ENCODE measurements around the gene ARHGAP10.

The ARHGAP10 gene

DNA sequence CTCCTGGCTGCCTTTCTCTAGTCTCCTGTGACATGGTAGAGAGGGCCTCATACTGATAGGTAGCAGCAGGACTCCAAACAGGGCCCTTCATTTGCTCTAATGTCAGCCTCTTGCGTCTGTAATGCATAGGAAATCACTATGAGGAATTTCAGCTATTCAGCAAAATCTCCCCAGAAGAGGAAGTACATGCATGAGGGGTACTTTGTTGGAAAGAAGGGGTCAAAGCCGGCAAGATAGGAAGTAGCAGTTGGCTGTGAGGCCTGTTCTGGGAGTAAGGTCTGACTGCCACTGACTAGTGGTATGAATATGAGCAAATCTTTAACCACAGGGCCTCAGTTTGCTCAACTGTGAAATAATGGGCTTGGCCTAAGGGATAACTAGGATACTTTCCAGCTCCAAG, 283.2 kb downstream of the ARHGAP10 start:
- no peaks in the 10 kb centered on the region for H3K36me3 ChIP-seq (ENCODE audit: control insufficient read depth in 1 of 2, insufficient read depth in 2 of 2, low read length in 2 of 2)
- H3K9ac ChIP-seq (ENCODE audit: low read depth in 1 of 2, low read length in 2 of 2) = no peak overlapping the region
- no peak overlapping the region for H3K4me3 ChIP-seq (ENCODE audit: low read depth in 1 of 2, low read length in 2 of 2)
- H3K4me1 ChIP-seq (ENCODE audit: control insufficient read depth in 1 of 2, insufficient read depth in 2 of 2, low read length in 2 of 2) = no peaks in the 10 kb centered on the region
- no peaks in the 10 kb centered on the region for H3K9me3 ChIP-seq (ENCODE audit: control insufficient read depth in 1 of 2, low read length in 2 of 2)
- H3K27me3 ChIP-seq (ENCODE audit: control insufficient read depth in 1 of 2, insufficient read depth in 2 of 2, low read length in 2 of 2) = no peaks in the 10 kb centered on the region
- H3K27ac ChIP-seq (ENCODE audit: low read depth, low read length) = no peak overlapping the region

DNA sequence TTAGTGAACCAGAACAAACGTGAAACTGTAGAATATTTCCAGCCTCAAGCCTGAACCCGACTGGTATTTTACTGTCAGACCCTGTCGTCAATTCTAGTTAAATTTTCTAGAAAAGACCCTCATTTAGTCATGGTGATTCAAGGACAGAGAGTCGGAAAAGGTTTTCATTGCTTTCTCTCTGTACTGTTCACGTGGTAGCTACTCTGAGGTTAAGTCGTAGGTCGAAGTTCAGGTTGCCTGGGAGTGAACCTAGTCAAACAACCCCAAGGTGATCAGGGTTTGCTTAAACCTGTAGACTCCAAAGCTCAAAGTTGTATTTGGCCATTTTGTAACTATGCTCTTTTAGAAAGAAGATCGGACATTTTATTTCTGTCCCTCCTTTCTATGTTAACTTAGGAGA, 283.6 kb downstream of the ARHGAP10 start:
- Histone ChIP-seq H3K36me3 (ENCODE audit: control insufficient read depth in 1 of 2, insufficient read depth in 2 of 2, low read length in 2 of 2) (no peaks in the 10 kb centered on the region), H3K4me1 (ENCODE audit: control insufficient read depth in 1 of 2, insufficient read depth in 2 of 2, low read length in 2 of 2) (no peaks in the 10 kb centered on the region), H3K27ac (ENCODE audit: low read depth, low read length) (no peak overlapping the region), H3K27me3 (ENCODE audit: control insufficient read depth in 1 of 2, insufficient read depth in 2 of 2, low read length in 2 of 2) (no peaks in the 10 kb centered on the region), H3K9ac (ENCODE audit: low read depth in 1 of 2, low read length in 2 of 2) (no peak overlapping the region), H3K9me3 (ENCODE audit: control insufficient read depth in 1 of 2, low read length in 2 of 2) (no peaks in the 10 kb centered on the region), H3K4me3 (ENCODE audit: low read depth in 1 of 2, low read length in 2 of 2) (no peak overlapping the region)

DNA sequence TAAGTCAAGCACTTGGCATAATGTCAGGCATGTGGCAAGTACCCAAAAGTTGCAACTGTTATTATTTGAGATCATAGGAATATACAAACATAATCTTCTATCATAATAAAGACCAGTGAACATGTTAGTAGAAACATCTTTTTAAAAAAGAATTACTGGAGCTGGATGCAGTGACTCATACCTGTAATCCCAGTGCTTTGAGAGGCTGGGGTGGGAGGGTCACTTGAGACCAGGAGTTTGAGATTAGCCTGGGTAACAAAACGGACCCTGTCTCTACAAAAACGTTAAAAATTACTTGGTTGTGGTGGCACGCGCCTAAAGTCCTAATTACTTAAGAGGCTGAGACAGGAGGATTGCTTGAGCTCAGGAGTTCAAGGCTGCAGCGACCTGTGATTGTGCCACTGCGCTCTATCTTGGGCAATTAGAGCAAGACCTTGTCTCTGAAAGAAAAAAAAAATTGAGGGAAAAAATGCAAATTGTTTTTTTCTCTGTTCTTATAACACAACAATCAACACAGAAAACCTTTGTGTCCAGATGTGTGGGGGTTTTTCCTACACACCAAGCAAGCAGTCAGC, 284.3 kb downstream of the ARHGAP10 start:
- Histone ChIP-seq H3K9me3 (ENCODE audit: control insufficient read depth in 1 of 2, low read length in 2 of 2) (no peaks in the 10 kb centered on the region), H3K4me1 (ENCODE audit: control insufficient read depth in 1 of 2, insufficient read depth in 2 of 2, low read length in 2 of 2) (no peaks in the 10 kb centered on the region), H3K36me3 (ENCODE audit: control insufficient read depth in 1 of 2, insufficient read depth in 2 of 2, low read length in 2 of 2) (no peaks in the 10 kb centered on the region), H3K27ac (ENCODE audit: low read depth, low read length) (no peak overlapping the region), H3K27me3 (ENCODE audit: control insufficient read depth in 1 of 2, insufficient read depth in 2 of 2, low read length in 2 of 2) (no peaks in the 10 kb centered on the region), H3K4me3 (ENCODE audit: low read depth in 1 of 2, low read length in 2 of 2) (no peak overlapping the region), H3K9ac (ENCODE audit: low read depth in 1 of 2, low read length in 2 of 2) (no peak overlapping the region)

DNA sequence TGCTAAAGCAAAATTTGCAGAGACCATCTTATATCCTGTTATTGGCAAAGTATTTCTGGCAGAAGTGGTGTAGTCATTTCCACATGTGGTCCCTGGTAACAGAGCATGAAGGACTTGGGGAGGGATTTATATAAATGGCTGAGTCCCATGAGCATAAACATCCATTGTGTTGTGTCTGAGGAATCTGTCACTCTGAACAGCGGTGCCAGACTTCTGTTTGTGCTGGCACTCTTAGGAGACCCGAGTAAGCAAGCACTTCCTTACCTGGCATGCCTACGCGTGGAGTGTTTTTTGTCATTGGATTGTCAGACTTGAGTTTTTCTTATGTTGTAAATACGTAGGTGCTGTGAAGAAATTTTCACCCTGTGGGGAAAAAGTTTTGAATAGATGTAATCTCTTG, 285.9 kb downstream of the ARHGAP10 start:
- Histone ChIP-seq H3K4me1 (ENCODE audit: control insufficient read depth in 1 of 2, insufficient read depth in 2 of 2, low read length in 2 of 2) (no peaks in the 10 kb centered on the region), H3K4me3 (ENCODE audit: low read depth in 1 of 2, low read length in 2 of 2) (no peak overlapping the region), H3K9me3 (ENCODE audit: control insufficient read depth in 1 of 2, low read length in 2 of 2) (no peaks in the 10 kb centered on the region), H3K27me3 (ENCODE audit: control insufficient read depth in 1 of 2, insufficient read depth in 2 of 2, low read length in 2 of 2) (no peaks in the 10 kb centered on the region), H3K27ac (ENCODE audit: low read depth, low read length) (no peak overlapping the region), H3K36me3 (ENCODE audit: control insufficient read depth in 1 of 2, insufficient read depth in 2 of 2, low read length in 2 of 2) (no peaks in the 10 kb centered on the region), H3K9ac (ENCODE audit: low read depth in 1 of 2, low read length in 2 of 2) (no peak overlapping the region)

DNA sequence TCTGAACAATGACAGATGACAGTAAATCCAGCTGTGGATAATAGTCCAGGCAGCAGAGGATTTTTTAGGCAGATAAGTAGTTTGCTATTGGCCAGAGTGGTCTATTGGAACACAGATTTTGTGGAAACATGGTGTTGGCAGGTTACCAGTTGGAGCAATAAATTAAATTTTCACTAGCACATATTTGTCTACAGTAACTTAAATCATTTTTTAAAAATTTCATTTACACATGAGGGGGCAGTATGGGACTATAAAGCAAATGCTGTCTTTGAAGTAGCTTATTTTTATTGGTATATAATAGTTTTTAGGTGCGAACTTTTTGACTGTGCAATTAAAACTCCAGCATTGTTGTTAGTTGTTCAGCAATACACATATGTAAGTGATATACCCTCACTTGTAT, 289.8 kb downstream of the ARHGAP10 start:
- peaks cover 0 to 4% of the 10 kb centered on the region in 2 donors for H3K36me3 ChIP-seq (ENCODE audit: control insufficient read depth in 1 of 2, insufficient read depth in 2 of 2, low read length in 2 of 2)
- no peak overlapping the region for H3K4me3 ChIP-seq (ENCODE audit: low read depth in 1 of 2, low read length in 2 of 2)
- no peaks in the 10 kb centered on the region for H3K9me3 ChIP-seq (ENCODE audit: control insufficient read depth in 1 of 2, low read length in 2 of 2)
- H3K27me3 ChIP-seq (ENCODE audit: control insufficient read depth in 1 of 2, insufficient read depth in 2 of 2, low read length in 2 of 2) = no peaks in the 10 kb centered on the region
- no peaks in the 10 kb centered on the region for H3K4me1 ChIP-seq (ENCODE audit: control insufficient read depth in 1 of 2, insufficient read depth in 2 of 2, low read length in 2 of 2)
- H3K9ac ChIP-seq (ENCODE audit: low read depth in 1 of 2, low read length in 2 of 2) = no peak overlapping the region
- no peak overlapping the region for H3K27ac ChIP-seq (ENCODE audit: low read depth, low read length)

DNA sequence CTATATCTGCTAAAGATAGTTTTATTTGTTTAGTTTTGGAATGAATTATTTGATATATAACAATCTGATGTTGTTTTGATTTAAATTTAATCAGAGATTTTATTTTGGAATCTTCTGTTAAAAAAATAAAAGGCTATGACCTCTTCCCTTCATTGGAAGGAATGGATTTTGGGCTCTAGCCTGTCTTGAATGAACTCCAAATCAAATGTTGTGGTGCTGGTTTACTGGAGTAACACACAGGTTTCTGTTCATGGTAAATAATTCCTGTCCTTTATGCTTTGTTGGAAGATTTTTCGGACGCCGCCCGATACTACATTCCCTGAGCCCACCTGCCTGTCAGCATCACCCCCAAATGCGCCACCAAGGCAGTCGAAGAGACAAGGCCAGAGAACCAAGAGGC, 291.1 kb downstream of the ARHGAP10 start:
- H3K27ac ChIP-seq (ENCODE audit: low read depth, low read length) = no peak overlapping the region
- H3K27me3 ChIP-seq (ENCODE audit: control insufficient read depth in 1 of 2, insufficient read depth in 2 of 2, low read length in 2 of 2) = no peaks in the 10 kb centered on the region
- no peaks in the 10 kb centered on the region for H3K4me1 ChIP-seq (ENCODE audit: control insufficient read depth in 1 of 2, insufficient read depth in 2 of 2, low read length in 2 of 2)
- no peak overlapping the region for H3K4me3 ChIP-seq (ENCODE audit: low read depth in 1 of 2, low read length in 2 of 2)
- no peak overlapping the region for H3K9ac ChIP-seq (ENCODE audit: low read depth in 1 of 2, low read length in 2 of 2)
- no peaks in the 10 kb centered on the region for H3K9me3 ChIP-seq (ENCODE audit: control insufficient read depth in 1 of 2, low read length in 2 of 2)
- H3K36me3 ChIP-seq (ENCODE audit: control insufficient read depth in 1 of 2, insufficient read depth in 2 of 2, low read length in 2 of 2) = peaks cover 0 to 4% of the 10 kb centered on the region in 2 donors

DNA sequence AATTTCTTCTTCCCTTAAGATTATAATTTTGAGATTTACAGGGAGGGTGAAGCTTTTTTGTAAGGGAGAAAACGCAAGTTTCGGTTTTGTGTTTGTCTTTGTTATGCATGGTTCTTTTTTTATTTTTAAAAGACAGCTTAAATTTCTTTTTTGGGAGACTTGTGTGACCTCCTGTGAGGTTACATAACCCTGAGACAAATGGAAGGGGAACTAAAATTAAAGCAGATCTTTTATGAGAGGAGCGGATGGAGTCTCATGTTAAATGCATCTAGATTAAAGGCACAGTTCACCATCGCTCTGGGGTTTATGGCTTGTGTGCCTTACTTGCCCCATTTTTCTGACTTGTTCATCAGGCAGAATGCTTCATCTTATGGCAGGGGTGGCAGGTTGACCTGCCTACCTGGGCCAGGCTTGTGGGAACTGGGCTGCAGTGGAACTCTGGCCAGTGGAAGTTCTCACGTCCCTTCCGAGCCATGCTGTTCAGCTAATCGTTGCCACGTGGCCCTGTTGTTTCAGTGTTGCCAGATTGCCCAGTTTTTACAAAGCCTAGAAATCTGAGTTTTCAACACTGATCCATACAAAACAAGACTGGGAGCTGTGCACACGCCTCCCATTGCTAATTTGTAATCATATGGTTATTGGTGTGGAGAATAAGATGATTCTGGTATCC, 291.8 kb downstream of the ARHGAP10 start:
- no peak overlapping the region for H3K4me3 ChIP-seq (ENCODE audit: low read depth in 1 of 2, low read length in 2 of 2)
- no peaks in the 10 kb centered on the region for H3K27me3 ChIP-seq (ENCODE audit: control insufficient read depth in 1 of 2, insufficient read depth in 2 of 2, low read length in 2 of 2)
- H3K4me1 ChIP-seq (ENCODE audit: control insufficient read depth in 1 of 2, insufficient read depth in 2 of 2, low read length in 2 of 2) = no peaks in the 10 kb centered on the region
- peaks cover 0 to 2% of the 10 kb centered on the region in 2 donors for H3K9me3 ChIP-seq (ENCODE audit: control insufficient read depth in 1 of 2, low read length in 2 of 2)
- H3K27ac ChIP-seq (ENCODE audit: low read depth, low read length) = no peak overlapping the region
- peaks cover 0 to 4% of the 10 kb centered on the region in 2 donors for H3K36me3 ChIP-seq (ENCODE audit: control insufficient read depth in 1 of 2, insufficient read depth in 2 of 2, low read length in 2 of 2)
- no peak overlapping the region for H3K9ac ChIP-seq (ENCODE audit: low read depth in 1 of 2, low read length in 2 of 2)

DNA sequence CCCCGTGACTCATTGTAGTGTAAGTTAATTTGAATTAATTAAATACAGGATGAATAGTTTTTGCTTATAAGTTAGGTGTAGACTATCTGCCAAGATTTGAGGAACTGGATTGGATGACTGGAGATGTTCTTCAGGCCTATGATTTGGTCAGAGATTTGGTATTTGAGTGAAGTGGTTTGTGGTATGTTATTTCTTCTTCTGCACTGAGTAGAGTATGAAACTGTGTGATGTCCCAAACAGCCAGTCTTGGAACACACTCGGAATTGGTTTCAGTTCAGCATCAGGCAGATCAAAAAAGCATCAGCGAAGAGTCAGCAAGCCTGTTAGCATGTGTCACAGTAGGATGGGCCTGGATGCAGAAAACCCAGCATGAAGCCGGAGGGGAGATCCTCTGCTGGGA, 294.1 kb downstream of the ARHGAP10 start:
- Histone ChIP-seq H3K4me3 (ENCODE audit: low read depth in 1 of 2, low read length in 2 of 2) (no peak overlapping the region), H3K9ac (ENCODE audit: low read depth in 1 of 2, low read length in 2 of 2) (no peak overlapping the region), H3K27me3 (ENCODE audit: control insufficient read depth in 1 of 2, insufficient read depth in 2 of 2, low read length in 2 of 2) (no peaks in the 10 kb centered on the region), H3K4me1 (ENCODE audit: control insufficient read depth in 1 of 2, insufficient read depth in 2 of 2, low read length in 2 of 2) (no peaks in the 10 kb centered on the region), H3K36me3 (ENCODE audit: control insufficient read depth in 1 of 2, insufficient read depth in 2 of 2, low read length in 2 of 2) (peaks cover 0 to 4% of the 10 kb centered on the region in 2 donors), H3K9me3 (ENCODE audit: control insufficient read depth in 1 of 2, low read length in 2 of 2) (peaks cover 0 to 4% of the 10 kb centered on the region in 2 donors), H3K27ac (ENCODE audit: low read depth, low read length) (no peak overlapping the region)

DNA sequence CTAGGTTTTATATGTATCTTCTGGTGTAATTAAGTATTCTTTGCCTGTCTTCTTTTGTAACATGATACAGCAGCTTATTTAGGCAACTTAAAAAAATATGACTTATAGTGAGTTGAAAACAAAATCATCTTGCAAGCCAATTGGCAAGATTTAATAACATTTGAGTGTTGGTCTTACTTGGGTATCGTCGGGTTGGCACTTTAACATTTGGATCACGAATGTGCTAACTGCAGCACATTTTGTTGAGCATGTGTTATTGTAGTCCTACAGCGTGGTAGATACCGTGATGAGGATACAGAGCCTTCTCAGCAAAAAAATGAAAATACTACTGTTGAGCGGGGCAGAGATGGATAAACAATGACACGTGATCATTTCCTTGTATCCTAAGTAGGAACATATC, 295.3 kb downstream of the ARHGAP10 start:
- H3K4me1 ChIP-seq (ENCODE audit: control insufficient read depth in 1 of 2, insufficient read depth in 2 of 2, low read length in 2 of 2) = no peaks in the 10 kb centered on the region
- H3K9ac ChIP-seq (ENCODE audit: low read depth in 1 of 2, low read length in 2 of 2) = no peak overlapping the region
- peaks cover 0 to 4% of the 10 kb centered on the region in 2 donors for H3K9me3 ChIP-seq (ENCODE audit: control insufficient read depth in 1 of 2, low read length in 2 of 2)
- no peak overlapping the region for H3K27ac ChIP-seq (ENCODE audit: low read depth, low read length)
- peaks cover 0 to 4% of the 10 kb centered on the region in 2 donors for H3K36me3 ChIP-seq (ENCODE audit: control insufficient read depth in 1 of 2, insufficient read depth in 2 of 2, low read length in 2 of 2)
- no peaks in the 10 kb centered on the region for H3K27me3 ChIP-seq (ENCODE audit: control insufficient read depth in 1 of 2, insufficient read depth in 2 of 2, low read length in 2 of 2)
- no peak overlapping the region for H3K4me3 ChIP-seq (ENCODE audit: low read depth in 1 of 2, low read length in 2 of 2)

DNA sequence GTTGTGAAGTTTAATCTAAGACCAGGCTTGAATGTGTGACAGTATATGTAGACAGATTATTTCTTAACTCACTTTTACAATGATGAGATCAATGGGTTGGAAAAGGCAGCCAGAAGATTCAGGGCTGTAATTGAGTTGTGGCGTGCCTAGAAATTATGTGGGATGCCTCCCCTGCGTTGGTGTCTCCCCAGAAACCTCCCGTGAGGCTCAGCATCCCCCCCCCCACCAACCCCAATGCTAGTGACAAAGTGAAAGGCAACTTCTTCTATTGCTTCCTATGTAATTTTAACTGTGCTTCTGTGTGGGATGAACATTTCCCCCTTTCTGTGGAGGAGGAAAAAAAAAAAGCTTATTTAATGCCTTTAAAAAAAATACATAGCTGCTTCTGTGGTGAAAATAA, 297.9 kb downstream of the ARHGAP10 start:
- no peaks in the 10 kb centered on the region for H3K27me3 ChIP-seq (ENCODE audit: control insufficient read depth in 1 of 2, insufficient read depth in 2 of 2, low read length in 2 of 2)
- peaks cover 0 to 4% of the 10 kb centered on the region in 2 donors for H3K9me3 ChIP-seq (ENCODE audit: control insufficient read depth in 1 of 2, low read length in 2 of 2)
- no peak overlapping the region for H3K9ac ChIP-seq (ENCODE audit: low read depth in 1 of 2, low read length in 2 of 2)
- H3K4me1 ChIP-seq (ENCODE audit: control insufficient read depth in 1 of 2, insufficient read depth in 2 of 2, low read length in 2 of 2) = peaks cover 0 to 3% of the 10 kb centered on the region in 2 donors
- H3K27ac ChIP-seq (ENCODE audit: low read depth, low read length) = no peak overlapping the region
- no peak overlapping the region for H3K4me3 ChIP-seq (ENCODE audit: low read depth in 1 of 2, low read length in 2 of 2)
- H3K36me3 ChIP-seq (ENCODE audit: control insufficient read depth in 1 of 2, insufficient read depth in 2 of 2, low read length in 2 of 2) = no peaks in the 10 kb centered on the region

Data from duodenal mucosa (tissue), 2 donors.